Measurements from ENCODE around the gene ELK3. TPM values are rescaled to one million over a fixed set of nuclear protein-coding genes. Genes with fewer than 3 reads are reported as not detected.

ELK3 gene
- total and polyA plus RNA-seq, 2 of the 8 experiments (the other 6 are each of a cell fraction or from before 2014, with no cell fraction given) = 3.5 to 14.3 TPM

DNA sequence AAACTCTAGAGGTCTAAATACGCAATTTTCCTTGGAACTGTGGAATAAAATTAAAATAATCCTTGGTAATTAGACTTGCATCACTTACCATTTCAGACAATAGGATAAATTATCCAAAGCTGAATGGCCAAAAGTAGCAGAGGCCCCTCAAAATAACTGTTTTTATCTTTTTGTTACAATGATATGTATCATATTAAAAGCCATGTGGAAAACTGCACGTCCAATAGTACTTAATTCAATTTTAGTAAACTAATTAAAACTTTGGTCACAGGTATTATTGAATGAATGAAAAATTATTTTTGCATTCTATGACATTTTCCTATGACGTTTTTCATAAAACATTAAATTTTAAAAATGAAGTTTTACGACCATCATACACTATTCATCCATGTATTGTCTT, 107.6 kb downstream of the ELK3 start (continued):
- TF ChIP-seq, protein P1, sequence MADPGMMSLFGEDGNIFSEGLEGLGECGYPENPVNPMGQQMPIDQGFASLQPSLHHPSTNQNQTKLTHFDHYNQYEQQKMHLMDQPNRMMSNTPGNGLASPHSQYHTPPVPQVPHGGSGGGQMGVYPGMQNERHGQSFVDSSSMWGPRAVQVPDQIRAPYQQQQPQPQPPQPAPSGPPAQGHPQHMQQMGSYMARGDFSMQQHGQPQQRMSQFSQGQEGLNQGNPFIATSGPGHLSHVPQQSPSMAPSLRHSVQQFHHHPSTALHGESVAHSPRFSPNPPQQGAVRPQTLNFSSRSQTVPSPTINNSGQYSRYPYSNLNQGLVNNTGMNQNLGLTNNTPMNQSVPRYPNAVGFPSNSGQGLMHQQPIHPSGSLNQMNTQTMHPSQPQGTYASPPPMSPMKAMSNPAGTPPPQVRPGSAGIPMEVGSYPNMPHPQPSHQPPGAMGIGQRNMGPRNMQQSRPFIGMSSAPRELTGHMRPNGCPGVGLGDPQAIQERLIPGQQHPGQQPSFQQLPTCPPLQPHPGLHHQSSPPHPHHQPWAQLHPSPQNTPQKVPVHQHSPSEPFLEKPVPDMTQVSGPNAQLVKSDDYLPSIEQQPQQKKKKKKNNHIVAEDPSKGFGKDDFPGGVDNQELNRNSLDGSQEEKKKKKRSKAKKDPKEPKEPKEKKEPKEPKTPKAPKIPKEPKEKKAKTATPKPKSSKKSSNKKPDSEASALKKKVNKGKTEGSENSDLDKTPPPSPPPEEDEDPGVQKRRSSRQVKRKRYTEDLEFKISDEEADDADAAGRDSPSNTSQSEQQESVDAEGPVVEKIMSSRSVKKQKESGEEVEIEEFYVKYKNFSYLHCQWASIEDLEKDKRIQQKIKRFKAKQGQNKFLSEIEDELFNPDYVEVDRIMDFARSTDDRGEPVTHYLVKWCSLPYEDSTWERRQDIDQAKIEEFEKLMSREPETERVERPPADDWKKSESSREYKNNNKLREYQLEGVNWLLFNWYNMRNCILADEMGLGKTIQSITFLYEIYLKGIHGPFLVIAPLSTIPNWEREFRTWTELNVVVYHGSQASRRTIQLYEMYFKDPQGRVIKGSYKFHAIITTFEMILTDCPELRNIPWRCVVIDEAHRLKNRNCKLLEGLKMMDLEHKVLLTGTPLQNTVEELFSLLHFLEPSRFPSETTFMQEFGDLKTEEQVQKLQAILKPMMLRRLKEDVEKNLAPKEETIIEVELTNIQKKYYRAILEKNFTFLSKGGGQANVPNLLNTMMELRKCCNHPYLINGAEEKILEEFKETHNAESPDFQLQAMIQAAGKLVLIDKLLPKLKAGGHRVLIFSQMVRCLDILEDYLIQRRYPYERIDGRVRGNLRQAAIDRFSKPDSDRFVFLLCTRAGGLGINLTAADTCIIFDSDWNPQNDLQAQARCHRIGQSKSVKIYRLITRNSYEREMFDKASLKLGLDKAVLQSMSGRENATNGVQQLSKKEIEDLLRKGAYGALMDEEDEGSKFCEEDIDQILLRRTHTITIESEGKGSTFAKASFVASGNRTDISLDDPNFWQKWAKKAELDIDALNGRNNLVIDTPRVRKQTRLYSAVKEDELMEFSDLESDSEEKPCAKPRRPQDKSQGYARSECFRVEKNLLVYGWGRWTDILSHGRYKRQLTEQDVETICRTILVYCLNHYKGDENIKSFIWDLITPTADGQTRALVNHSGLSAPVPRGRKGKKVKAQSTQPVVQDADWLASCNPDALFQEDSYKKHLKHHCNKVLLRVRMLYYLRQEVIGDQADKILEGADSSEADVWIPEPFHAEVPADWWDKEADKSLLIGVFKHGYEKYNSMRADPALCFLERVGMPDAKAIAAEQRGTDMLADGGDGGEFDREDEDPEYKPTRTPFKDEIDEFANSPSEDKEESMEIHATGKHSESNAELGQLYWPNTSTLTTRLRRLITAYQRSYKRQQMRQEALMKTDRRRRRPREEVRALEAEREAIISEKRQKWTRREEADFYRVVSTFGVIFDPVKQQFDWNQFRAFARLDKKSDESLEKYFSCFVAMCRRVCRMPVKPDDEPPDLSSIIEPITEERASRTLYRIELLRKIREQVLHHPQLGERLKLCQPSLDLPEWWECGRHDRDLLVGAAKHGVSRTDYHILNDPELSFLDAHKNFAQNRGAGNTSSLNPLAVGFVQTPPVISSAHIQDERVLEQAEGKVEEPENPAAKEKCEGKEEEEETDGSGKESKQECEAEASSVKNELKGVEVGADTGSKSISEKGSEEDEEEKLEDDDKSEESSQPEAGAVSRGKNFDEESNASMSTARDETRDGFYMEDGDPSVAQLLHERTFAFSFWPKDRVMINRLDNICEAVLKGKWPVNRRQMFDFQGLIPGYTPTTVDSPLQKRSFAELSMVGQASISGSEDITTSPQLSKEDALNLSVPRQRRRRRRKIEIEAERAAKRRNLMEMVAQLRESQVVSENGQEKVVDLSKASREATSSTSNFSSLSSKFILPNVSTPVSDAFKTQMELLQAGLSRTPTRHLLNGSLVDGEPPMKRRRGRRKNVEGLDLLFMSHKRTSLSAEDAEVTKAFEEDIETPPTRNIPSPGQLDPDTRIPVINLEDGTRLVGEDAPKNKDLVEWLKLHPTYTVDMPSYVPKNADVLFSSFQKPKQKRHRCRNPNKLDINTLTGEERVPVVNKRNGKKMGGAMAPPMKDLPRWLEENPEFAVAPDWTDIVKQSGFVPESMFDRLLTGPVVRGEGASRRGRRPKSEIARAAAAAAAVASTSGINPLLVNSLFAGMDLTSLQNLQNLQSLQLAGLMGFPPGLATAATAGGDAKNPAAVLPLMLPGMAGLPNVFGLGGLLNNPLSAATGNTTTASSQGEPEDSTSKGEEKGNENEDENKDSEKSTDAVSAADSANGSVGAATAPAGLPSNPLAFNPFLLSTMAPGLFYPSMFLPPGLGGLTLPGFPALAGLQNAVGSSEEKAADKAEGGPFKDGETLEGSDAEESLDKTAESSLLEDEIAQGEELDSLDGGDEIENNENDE (IDR thresholded peaks at IDR 0.05; ENCODE audit: insufficient replicate concordance, low read length) = no peak
- no peak for TF ChIP-seq BRCA1 (IDR thresholded peaks at IDR 0.05; ENCODE audit: low read depth, low read length)
- TF ChIP-seq TAF1 (IDR thresholded peaks at IDR 0.05; ENCODE audit: low read depth, low read length) = no peak
- TF ChIP-seq RAD21 (IDR thresholded peaks at IDR 0.05 in 1 of 2, conservative IDR thresholded peaks at IDR 0.05 in 1 of 2; ENCODE audit: low read depth in 2 of 2, low read length in 2 of 2) = no peak
- TF ChIP-seq CEBPB (IDR thresholded peaks at IDR 0.05; ENCODE audit: low read depth, low read length) = no peak
- no peak for TF ChIP-seq SAP30 (IDR thresholded peaks at IDR 0.05; ENCODE audit: insufficient read depth, insufficient replicate concordance, low read length)
- no peak for TF ChIP-seq SRF (IDR thresholded peaks at IDR 0.05; ENCODE audit: low read depth, low read length)
- TF ChIP-seq PHF8 (conservative IDR thresholded peaks at IDR 0.05; ENCODE audit: low read depth, low read length) = no peak
- no peak for TF ChIP-seq YY1 (IDR thresholded peaks at IDR 0.05; ENCODE audit: low read depth, low read length)
- TF ChIP-seq SIN3A (conservative IDR thresholded peaks at IDR 0.05 in 1 of 2, IDR thresholded peaks at IDR 0.05 in 1 of 2; ENCODE audit: low read depth in 1 of 2, low read length in 2 of 2) = no peak
